ENCODE data around the gene LAMA2. TPM values are rescaled to one million over a fixed set of nuclear protein-coding genes. Genes with fewer than 3 reads are reported as not detected.
A peak's percentile ranks its signal among the peaks of the same experiment; 100 is the strongest.

The LAMA2 gene
- polyA plus RNA-seq, 1 donor from 2014 or later, result 2.5 TPM

GRCh38 chr6:129248946-129249345 lies 366.0 kb downstream of the LAMA2 start:
- TF ChIP-seq EP300 (conservative IDR thresholded peaks at IDR 0.05; ENCODE audit: poor library complexity, severe bottlenecking) (peak; percentile 64), REST (IDR thresholded peaks at IDR 0.05; ENCODE audit: borderline replicate concordance) (no peak), MXI1 (conservative IDR thresholded peaks at IDR 0.05; ENCODE audit: poor library complexity, severe bottlenecking) (no peak)
- Histone ChIP-seq H3F3A (ENCODE audit: insufficient read depth, low read length, poor library complexity, severe bottlenecking) (no peaks in the 10 kb centered on the region), H3K9me2 (ENCODE audit: insufficient read depth, low read length) (no peaks in the 10 kb centered on the region), H3K9ac (ENCODE audit: low read length) (peak overlapping the region; percentile 7), H3K4me2 (ENCODE audit: low read length) (no peak overlapping the region), H3K4me3 (ENCODE audit: low read length) (peak overlapping the region; percentile 7), H4K20me1 (ENCODE audit: insufficient read depth) (no peaks in the 10 kb centered on the region), H3K9me3 (ENCODE audit: low read length) (no peaks in the 10 kb centered on the region), H3K36me3 (ENCODE audit: insufficient read depth, low read length) (no peaks in the 10 kb centered on the region), H3K27ac (ENCODE audit: low read length) (peak overlapping the region; percentile 58), H3K79me2 (replicated peaks; ENCODE audit: insufficient read depth, low read length) (no peaks in the 10 kb centered on the region), H3K27me3 (ENCODE audit: insufficient read depth, low read depth, low read length) (no peaks in the 10 kb centered on the region), H2AFZ (ENCODE audit: low read depth, low read length) (no peak overlapping the region)

GRCh38 chr6:129251669-129252376 lies 368.9 kb downstream of the LAMA2 start:
- no peak overlapping the region for H3K9ac ChIP-seq (ENCODE audit: low read length)
- no peaks in the 10 kb centered on the region for H3K79me2 ChIP-seq (replicated peaks; ENCODE audit: insufficient read depth, low read length)
- no peaks in the 10 kb centered on the region for H3K27me3 ChIP-seq (ENCODE audit: insufficient read depth, low read depth, low read length)
- H3K9me2 ChIP-seq (ENCODE audit: insufficient read depth, low read length), result no peaks in the 10 kb centered on the region
- TF ChIP-seq RAD21 (conservative IDR thresholded peaks at IDR 0.05) (peak; percentile 89), SMC3 (conservative IDR thresholded peaks at IDR 0.05; ENCODE audit: poor library complexity) (peak; percentile 84), TAF1 (IDR thresholded peaks at IDR 0.05; ENCODE audit: low read depth) (no peak), REST (IDR thresholded peaks at IDR 0.05; ENCODE audit: borderline replicate concordance) (no peak), POLR2AphosphoS5 (IDR thresholded peaks at IDR 0.05) (no peak), CTCF (IDR thresholded peaks at IDR 0.05; ENCODE audit: poor library complexity, severe bottlenecking) (peak; percentile 85), EZH2 (IDR thresholded peaks at IDR 0.05; ENCODE audit: borderline replicate concordance, insufficient read depth, low read length, poor library complexity, severe bottlenecking) (no peak), EP300 (conservative IDR thresholded peaks at IDR 0.05; ENCODE audit: poor library complexity, severe bottlenecking) (no peak), MXI1 (conservative IDR thresholded peaks at IDR 0.05; ENCODE audit: poor library complexity, severe bottlenecking) (no peak)
- H4K20me1 ChIP-seq (ENCODE audit: insufficient read depth), result no peaks in the 10 kb centered on the region
- H2AFZ ChIP-seq (ENCODE audit: low read depth, low read length), result no peak overlapping the region
- H3K4me3 ChIP-seq (ENCODE audit: low read length), result no peak overlapping the region
- no peaks in the 10 kb centered on the region for H3K36me3 ChIP-seq (ENCODE audit: insufficient read depth, low read length)
- H3K9me3 ChIP-seq (ENCODE audit: low read length), result no peaks in the 10 kb centered on the region
- no peaks in the 10 kb centered on the region for H3F3A ChIP-seq (ENCODE audit: insufficient read depth, low read length, poor library complexity, severe bottlenecking)
- H3K27ac ChIP-seq (ENCODE audit: low read length), result no peak overlapping the region
- H3K4me2 ChIP-seq (ENCODE audit: low read length), result no peak overlapping the region
